ENCODE results near the gene RNASEH2A. TPM values are rescaled to one million over a fixed set of nuclear protein-coding genes. Genes with fewer than 3 reads are reported as not detected.

Gene RNASEH2A
- total RNA-seq, 1 donor from 2014 or later, result 9.9 TPM

- DNase-seq (ENCODE audit: low spot score), result no peak
- peak overlapping the region; percentile 75 for H3K4me3 Mint-ChIP-seq (ENCODE audit: unreplicated experiment)
These were observed 40.3 kb upstream of the RNASEH2A start for GRCh38 chr19:12766051-12766521.

DNA sequence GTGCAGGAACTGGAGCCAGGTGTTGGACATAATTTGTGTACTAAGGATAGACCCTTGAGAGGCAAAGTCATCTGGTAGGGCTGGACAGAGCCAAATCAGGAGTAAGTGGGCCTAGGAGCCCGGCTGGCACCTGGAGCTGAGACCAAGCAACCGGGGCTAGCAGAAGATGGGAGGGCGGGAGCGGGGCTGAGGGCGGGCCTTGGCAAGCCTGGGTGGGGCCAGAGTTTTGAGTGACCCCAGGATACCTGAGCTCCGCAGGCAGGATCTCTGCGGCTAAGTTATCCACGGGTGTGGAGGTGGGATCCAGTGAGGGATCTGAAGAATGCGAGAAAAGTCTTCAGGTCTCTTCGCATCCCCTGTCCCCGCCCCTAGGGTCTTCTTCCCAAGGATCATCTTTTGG is 39.2 kb upstream of the RNASEH2A start:
- no peak overlapping the region for H3K4me3 Mint-ChIP-seq (ENCODE audit: unreplicated experiment)
- TF ChIP-seq, protein P1, sequence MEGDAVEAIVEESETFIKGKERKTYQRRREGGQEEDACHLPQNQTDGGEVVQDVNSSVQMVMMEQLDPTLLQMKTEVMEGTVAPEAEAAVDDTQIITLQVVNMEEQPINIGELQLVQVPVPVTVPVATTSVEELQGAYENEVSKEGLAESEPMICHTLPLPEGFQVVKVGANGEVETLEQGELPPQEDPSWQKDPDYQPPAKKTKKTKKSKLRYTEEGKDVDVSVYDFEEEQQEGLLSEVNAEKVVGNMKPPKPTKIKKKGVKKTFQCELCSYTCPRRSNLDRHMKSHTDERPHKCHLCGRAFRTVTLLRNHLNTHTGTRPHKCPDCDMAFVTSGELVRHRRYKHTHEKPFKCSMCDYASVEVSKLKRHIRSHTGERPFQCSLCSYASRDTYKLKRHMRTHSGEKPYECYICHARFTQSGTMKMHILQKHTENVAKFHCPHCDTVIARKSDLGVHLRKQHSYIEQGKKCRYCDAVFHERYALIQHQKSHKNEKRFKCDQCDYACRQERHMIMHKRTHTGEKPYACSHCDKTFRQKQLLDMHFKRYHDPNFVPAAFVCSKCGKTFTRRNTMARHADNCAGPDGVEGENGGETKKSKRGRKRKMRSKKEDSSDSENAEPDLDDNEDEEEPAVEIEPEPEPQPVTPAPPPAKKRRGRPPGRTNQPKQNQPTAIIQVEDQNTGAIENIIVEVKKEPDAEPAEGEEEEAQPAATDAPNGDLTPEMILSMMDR (IDR thresholded peaks at IDR 0.05), result no peak
- no peaks in the 10 kb centered on the region for H3K9me3 Mint-ChIP-seq (ENCODE audit: low read depth)
- no peak for DNase-seq (ENCODE audit: low spot score)
- no peaks in the 10 kb centered on the region for H3K27me3 Mint-ChIP-seq (ENCODE audit: low read depth)
- peaks cover 10% of the 10 kb centered on the region for H3K36me3 Mint-ChIP-seq (ENCODE audit: low read depth)
- H3K4me1 Mint-ChIP-seq (ENCODE audit: low read depth), result peaks cover 3% of the 10 kb centered on the region
- no peak overlapping the region for H3K27ac Mint-ChIP-seq (ENCODE audit: unreplicated experiment)

More at GRCh38 chr19:12766051-12766521, 40.3 kb upstream of the RNASEH2A start:
- Mint-ChIP-seq H3K4me1 (ENCODE audit: low read depth) (peaks cover 3% of the 10 kb centered on the region), H3K9me3 (ENCODE audit: low read depth) (no peaks in the 10 kb centered on the region), H3K27me3 (ENCODE audit: low read depth) (no peaks in the 10 kb centered on the region), H3K36me3 (ENCODE audit: low read depth) (peaks cover 12% of the 10 kb centered on the region), H3K27ac (ENCODE audit: unreplicated experiment) (no peak overlapping the region)
- TF ChIP-seq, protein P1 (IDR thresholded peaks at IDR 0.05), result peak; percentile 84

- no peak for DNase-seq (ENCODE audit: low spot score)
- H3K36me3 Mint-ChIP-seq (ENCODE audit: low read depth), result peaks cover 10% of the 10 kb centered on the region
- H3K27ac Mint-ChIP-seq (ENCODE audit: unreplicated experiment), result no peak overlapping the region
- H3K4me3 Mint-ChIP-seq (ENCODE audit: unreplicated experiment), result no peak overlapping the region
- TF ChIP-seq, protein P1 (IDR thresholded peaks at IDR 0.05), result no peak
- no peaks in the 10 kb centered on the region for H3K27me3 Mint-ChIP-seq (ENCODE audit: low read depth)
- no peaks in the 10 kb centered on the region for H3K9me3 Mint-ChIP-seq (ENCODE audit: low read depth)
- H3K4me1 Mint-ChIP-seq (ENCODE audit: low read depth), result peaks cover 3% of the 10 kb centered on the region
These were observed 38.7 kb upstream of the RNASEH2A start for GRCh38 chr19:12767666-12768065.

DNA sequence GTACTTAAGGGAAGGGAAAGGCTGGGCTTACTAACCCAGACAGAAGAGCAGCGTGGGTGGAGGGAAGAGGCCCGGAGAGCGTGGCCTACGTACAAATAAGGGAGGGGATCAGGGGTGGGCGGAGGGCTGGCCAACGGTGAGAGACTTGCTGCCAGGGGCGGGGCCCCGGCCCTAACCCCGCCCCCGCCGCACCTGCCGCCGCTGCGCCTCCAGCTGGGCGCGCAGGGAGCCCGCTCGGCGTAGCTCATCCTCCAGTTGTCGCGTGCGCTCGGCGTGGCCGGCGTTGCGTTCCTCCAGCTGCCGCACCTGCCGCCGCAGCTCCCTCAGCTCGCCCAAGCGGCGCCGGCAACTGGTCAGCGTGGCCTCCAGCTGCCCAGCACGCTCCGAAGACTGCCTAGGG is 36.7 kb upstream of the RNASEH2A start:
- Mint-ChIP-seq H3K27me3 (ENCODE audit: low read depth) (no peaks in the 10 kb centered on the region), H3K4me1 (ENCODE audit: low read depth) (peaks cover 10% of the 10 kb centered on the region), H3K36me3 (ENCODE audit: low read depth) (peaks cover 5% of the 10 kb centered on the region), H3K4me3 (ENCODE audit: unreplicated experiment) (no peak overlapping the region), H3K9me3 (ENCODE audit: low read depth) (no peaks in the 10 kb centered on the region), H3K27ac (ENCODE audit: unreplicated experiment) (no peak overlapping the region)
- TF ChIP-seq, protein P1 (IDR thresholded peaks at IDR 0.05), result no peak
- DNase-seq (ENCODE audit: low spot score), result no peak

DNA sequence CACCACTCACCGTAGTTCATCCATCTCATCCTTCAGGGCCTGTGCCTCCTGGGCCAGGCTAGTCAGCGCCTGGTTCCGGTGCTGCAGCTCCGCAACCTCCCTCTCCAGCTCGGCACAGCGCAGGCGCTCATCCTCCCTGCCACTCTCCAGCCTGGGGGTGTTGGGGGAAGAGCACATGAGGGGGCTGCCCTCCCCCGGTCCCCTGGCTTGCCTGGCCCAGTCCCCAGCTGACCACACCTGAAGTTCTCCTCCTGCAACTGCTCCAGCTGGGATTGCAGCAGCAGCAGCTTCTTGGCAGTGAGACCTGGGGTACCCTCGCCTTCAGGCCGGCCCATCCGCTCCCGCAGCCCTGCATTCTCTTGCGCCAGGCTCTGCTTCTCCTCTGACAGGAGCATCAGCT is 35.5 kb upstream of the RNASEH2A start:
- Mint-ChIP-seq H3K4me3 (ENCODE audit: unreplicated experiment) (no peak overlapping the region), H3K9me3 (ENCODE audit: low read depth) (no peaks in the 10 kb centered on the region), H3K4me1 (ENCODE audit: low read depth) (peaks cover 10% of the 10 kb centered on the region), H3K36me3 (ENCODE audit: low read depth) (peaks cover 4% of the 10 kb centered on the region), H3K27ac (ENCODE audit: unreplicated experiment) (no peak overlapping the region), H3K27me3 (ENCODE audit: low read depth) (no peaks in the 10 kb centered on the region)
- no peak for DNase-seq (ENCODE audit: low spot score)
- TF ChIP-seq, protein P1 (IDR thresholded peaks at IDR 0.05), result no peak

Data from chondrocyte (in vitro differentiated cells).